Activated CD8-positive, alpha-beta memory T cell treated with anti-CD3 and anti-CD28 coated beads for 48 hours (primary cell): Measurements from ENCODE around the gene DROSHA.

Experiments used
- DNase-seq, 3 experiments: peaks; one replicate each; pipeline ENCODE4 v3.0.0-alpha.2; 2020; ENCODE audit warnings: low read depth in 2 of 3, low spot score in 2 of 3

Gene DROSHA

GRCh38 chr5:31471040-31471439 lies 60.9 kb downstream of the DROSHA start:
- no peak for DNase-seq

GRCh38 chr5:31470608-31471007 lies 61.3 kb downstream of the DROSHA start:
- no peak for DNase-seq

- no peak for DNase-seq
These were observed 62.0 kb downstream of the DROSHA start for GRCh38 chr5:31469886-31470285.

- no peak for DNase-seq
These were observed 62.4 kb downstream of the DROSHA start for GRCh38 chr5:31469466-31469865.

- DNase-seq = no peak
These were observed 66.6 kb downstream of the DROSHA start for GRCh38 chr5:31465291-31465690.

- DNase-seq = no peak
These were observed 67.8 kb downstream of the DROSHA start for GRCh38 chr5:31464081-31464480.

- no peak for DNase-seq
These were observed 68.5 kb downstream of the DROSHA start for GRCh38 chr5:31463351-31463750.

GRCh38 chr5:31459594-31459993 lies 72.3 kb downstream of the DROSHA start:
- DNase-seq = no peak

- DNase-seq = no peak
These were observed 76.7 kb downstream of the DROSHA start for GRCh38 chr5:31455172-31455571.

- DNase-seq = no peak
These were observed 78.4 kb downstream of the DROSHA start for GRCh38 chr5:31453522-31453921.

- no peak for DNase-seq
These were observed 79.6 kb downstream of the DROSHA start for GRCh38 chr5:31452314-31452713.

GRCh38 chr5:31449962-31450361 lies 81.9 kb downstream of the DROSHA start:
- no peak for DNase-seq

GRCh38 chr5:31449174-31449573 lies 82.7 kb downstream of the DROSHA start:
- no peak for DNase-seq

- no peak for DNase-seq
These were observed 86.8 kb downstream of the DROSHA start for GRCh38 chr5:31445041-31445600.

GRCh38 chr5:31443572-31443971 lies 88.3 kb downstream of the DROSHA start:
- no peak for DNase-seq

- no peak for DNase-seq
These were observed 89.7 kb downstream of the DROSHA start for GRCh38 chr5:31442058-31442745.

GRCh38 chr5:31436851-31437250 lies 95.0 kb downstream of the DROSHA start:
- no peak for DNase-seq

GRCh38 chr5:31435730-31436129 lies 96.2 kb downstream of the DROSHA start:
- DNase-seq = no peak

- DNase-seq = no peak
These were observed 97.0 kb downstream of the DROSHA start for GRCh38 chr5:31434898-31435297.

- DNase-seq = no peak
These were observed 98.7 kb downstream of the DROSHA start for GRCh38 chr5:31433229-31433628.

- no peak for DNase-seq
These were observed 104.1 kb downstream of the DROSHA start for GRCh38 chr5:31427724-31428309.

- no peak for DNase-seq
These were observed 104.7 kb downstream of the DROSHA start for GRCh38 chr5:31427013-31427723.
